Erythroblast (primary cell): ENCODE measurements around the gene C2CD4B.

ENCODE experiments used
- DNase-seq, 2 experiments: peaks; one replicate each; lab custom pipeline; 2025; lab: John Stamatoyannopoulos, UW
- GATA1 ChIP-seq: IDR thresholded peaks from 2 replicates; pipeline ENCODE4 v1.6.1; 2011; ENCODE audit warnings: low read depth, mild to moderate bottlenecking, control low read depth, low read length, moderate library complexity
- POLR2A ChIP-seq: IDR thresholded peaks from 2 replicates; pipeline ENCODE4 v1.6.1; 2011; ENCODE audit warnings: mild to moderate bottlenecking, low read length

Gene C2CD4B

GRCh38 chr15:62165104-62165792 is at the start of gene C2CD4B:
Gene C2CD4B (minus strand): TSS chr15:62165285. CDS start chr15:62164984, 301 bp downstream.
- TF ChIP-seq POLR2A (no peak), GATA1 (no peak)
- no peak for DNase-seq

GRCh38 chr15:62212741-62213140 is 47.7 kb upstream of the C2CD4B start:
- TF ChIP-seq GATA1 (no peak), POLR2A (no peak)
- DNase-seq, result no peak

GRCh38 chr15:62211348-62211747 is 46.3 kb upstream of the C2CD4B start:
- no peak for DNase-seq
- TF ChIP-seq GATA1 (no peak), POLR2A (no peak)

GRCh38 chr15:62209821-62210220 is 44.7 kb upstream of the C2CD4B start:
- TF ChIP-seq POLR2A, result no peak
- no peak for TF ChIP-seq GATA1
- DNase-seq, result no peak

GRCh38 chr15:62209322-62209721 is 44.2 kb upstream of the C2CD4B start:
- no peak for TF ChIP-seq GATA1
- TF ChIP-seq POLR2A, result no peak
- DNase-seq, result no peak

GRCh38 chr15:62208884-62209283 is 43.8 kb upstream of the C2CD4B start:
- no peak for DNase-seq
- TF ChIP-seq GATA1 (no peak), POLR2A (no peak)

GRCh38 chr15:62208367-62208766 is 43.3 kb upstream of the C2CD4B start:
- TF ChIP-seq POLR2A, result no peak
- no peak for TF ChIP-seq GATA1
- no peak for DNase-seq

- DNase-seq, result no peak
- TF ChIP-seq POLR2A, result no peak
- no peak for TF ChIP-seq GATA1
These were observed 25.6 kb upstream of the C2CD4B start for GRCh38 chr15:62190675-62191074.

GRCh38 chr15:62190274-62190673 is 25.2 kb upstream of the C2CD4B start:
- TF ChIP-seq GATA1 (no peak), POLR2A (no peak)
- no peak for DNase-seq

GRCh38 chr15:62188744-62189143 is 23.7 kb upstream of the C2CD4B start:
- DNase-seq, result no peak
- TF ChIP-seq GATA1 (no peak), POLR2A (no peak)

GRCh38 chr15:62187910-62188309 is 22.8 kb upstream of the C2CD4B start:
- no peak for DNase-seq
- TF ChIP-seq POLR2A, result no peak

- no peak for DNase-seq
- no peak for TF ChIP-seq GATA1
- no peak for TF ChIP-seq POLR2A
These were observed 22.3 kb upstream of the C2CD4B start for GRCh38 chr15:62187425-62187824.

GRCh38 chr15:62186578-62186977 is 21.5 kb upstream of the C2CD4B start:
- DNase-seq, result no peak
- TF ChIP-seq POLR2A, result no peak
- TF ChIP-seq GATA1, result no peak

GRCh38 chr15:62183130-62183529 is 18.0 kb upstream of the C2CD4B start:
- no peak for TF ChIP-seq GATA1
- DNase-seq, result no peak

- TF ChIP-seq GATA1 (no peak), POLR2A (no peak)
- DNase-seq, result no peak
These were observed 8.1 kb upstream of the C2CD4B start for GRCh38 chr15:62173215-62173614.
